ENCODE measurements around the gene TMCC1.
"Not testable (repeated sequence)": the region's sequence is repeated elsewhere in the genome, so short reads cannot be mapped to it uniquely, and the experiment has no call there.

The TMCC1 gene

DNA sequence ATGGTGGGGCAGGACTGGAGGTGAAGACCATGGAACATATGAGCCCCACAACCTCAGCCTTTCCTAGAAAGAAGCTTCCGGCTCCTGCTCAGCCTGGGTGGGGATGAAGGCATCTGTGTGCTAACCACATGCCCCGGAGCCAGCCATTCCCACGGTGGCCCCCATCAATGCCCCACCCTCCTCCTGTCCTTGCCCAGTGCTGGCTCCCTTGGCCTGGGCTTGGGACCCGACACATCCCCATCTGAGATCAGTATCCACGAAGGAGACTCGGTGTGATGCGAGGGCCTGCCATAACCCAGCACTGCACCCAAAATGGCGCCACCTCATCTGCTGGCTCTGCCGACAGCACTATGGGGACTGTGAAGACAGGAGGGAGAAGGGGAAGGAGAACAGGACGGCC, 270.6 kb downstream of the TMCC1 start:
- DNase-seq (ENCODE audit: low spot score), result no peak

DNA sequence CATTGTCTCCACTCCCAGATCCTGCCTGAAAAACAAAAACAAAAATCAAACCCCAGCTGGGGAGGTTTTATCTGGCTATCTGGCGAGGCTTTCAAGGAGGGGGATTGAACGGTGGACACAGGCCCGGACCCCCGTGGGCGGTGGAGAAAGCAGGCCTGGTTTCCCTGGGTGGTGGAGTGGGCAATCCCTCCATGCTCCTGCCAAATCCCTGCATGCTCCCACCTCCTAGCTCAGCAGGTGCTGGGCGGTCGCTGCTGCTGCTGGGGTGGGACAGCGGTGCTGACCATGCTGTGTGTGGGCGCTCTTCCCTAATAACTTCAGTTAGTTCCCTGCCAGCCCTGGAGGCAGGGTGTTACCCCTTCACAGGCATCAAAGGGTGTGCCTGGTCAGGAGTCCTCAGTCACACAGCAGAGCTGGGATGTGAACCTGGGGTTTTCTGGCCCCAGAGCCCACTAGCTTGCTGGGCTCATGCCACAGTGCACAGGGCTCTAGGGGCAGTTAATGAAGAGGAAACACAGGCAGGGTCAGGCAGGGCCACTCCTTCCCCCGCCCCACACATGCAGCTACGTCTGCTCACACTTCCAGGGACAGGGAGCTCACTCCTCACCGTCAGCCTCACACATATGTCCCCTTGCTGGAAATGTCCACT, 271.2 kb downstream of the TMCC1 start:
- DNase-seq (ENCODE audit: low spot score), result no peak

DNA sequence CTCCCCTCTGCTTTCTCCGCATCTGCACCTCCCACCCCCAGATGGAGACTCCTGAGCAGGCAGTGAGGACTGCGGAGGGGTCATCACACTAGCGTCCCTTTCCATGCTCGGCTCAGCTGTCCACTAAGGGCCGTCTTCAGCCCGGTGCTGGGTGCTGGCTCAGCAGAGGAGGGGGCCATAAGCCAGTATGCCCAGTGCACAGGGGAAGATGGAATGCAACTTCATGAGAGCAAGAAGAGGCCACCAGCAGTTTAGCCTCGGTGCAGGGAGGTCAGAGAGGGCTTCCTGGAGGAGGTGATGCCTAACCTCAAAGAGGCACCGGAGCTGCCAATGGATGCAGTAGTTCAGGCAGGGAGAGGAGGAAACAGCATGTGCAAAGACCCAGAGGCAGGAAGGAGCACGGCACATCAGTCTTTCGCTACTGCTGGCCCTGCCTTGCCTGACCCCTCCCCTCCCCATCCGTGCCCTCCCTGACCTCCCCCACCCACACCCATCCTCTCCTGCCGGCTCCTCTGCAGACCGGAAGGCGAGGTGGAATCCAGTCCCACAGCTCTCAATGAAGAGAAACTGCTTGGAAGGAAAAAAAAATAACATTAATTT, 271.8 kb downstream of the TMCC1 start:
- no peak for DNase-seq (ENCODE audit: low spot score)

- DNase-seq (ENCODE audit: low spot score), result no peak
Observed at GRCh38 chr3:129620828-129621559, 272.5 kb downstream of the TMCC1 start.

- no peak for DNase-seq (ENCODE audit: low spot score)
Observed at GRCh38 chr3:129619726-129620162, 273.8 kb downstream of the TMCC1 start.

GRCh38 chr3:129618901-129619671, 274.4 kb downstream of the TMCC1 start:
- DNase-seq (ENCODE audit: low spot score), result no peak

DNA sequence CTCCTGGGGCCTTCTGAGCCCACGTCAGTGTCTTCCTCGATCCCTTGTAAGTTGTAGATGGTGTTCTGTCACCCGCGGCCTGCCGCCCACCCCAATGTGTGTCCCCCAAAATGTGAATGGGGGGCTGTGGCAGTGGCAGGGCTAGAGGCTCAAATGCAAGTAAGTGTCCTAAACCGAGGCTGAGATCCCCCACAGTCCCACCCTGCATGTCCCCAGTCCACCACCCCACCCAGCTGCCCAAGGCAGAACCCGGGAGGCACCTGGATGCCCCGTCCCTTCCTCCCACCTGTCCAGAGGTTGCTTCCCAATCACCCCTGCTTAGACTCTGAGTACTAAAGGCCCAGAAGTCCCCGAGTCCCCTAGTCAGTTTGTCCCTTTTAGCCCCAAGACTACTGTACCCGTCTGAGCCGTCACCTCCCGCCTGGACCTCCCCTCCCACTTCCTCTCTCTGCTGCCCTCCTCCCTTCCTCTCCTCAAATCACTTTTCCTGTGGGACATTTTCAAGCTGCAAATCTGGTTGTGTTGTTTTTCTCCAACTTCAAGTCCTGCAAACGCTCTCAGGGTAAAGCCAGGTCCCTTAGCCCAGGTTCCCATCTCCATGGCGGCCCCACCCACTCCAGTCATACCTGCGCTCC, 275.2 kb downstream of the TMCC1 start:
- DNase-seq (ENCODE audit: low spot score), result no peak

GRCh38 chr3:129617381-129618185, 275.9 kb downstream of the TMCC1 start:
- DNase-seq (ENCODE audit: low spot score), result no peak

DNA sequence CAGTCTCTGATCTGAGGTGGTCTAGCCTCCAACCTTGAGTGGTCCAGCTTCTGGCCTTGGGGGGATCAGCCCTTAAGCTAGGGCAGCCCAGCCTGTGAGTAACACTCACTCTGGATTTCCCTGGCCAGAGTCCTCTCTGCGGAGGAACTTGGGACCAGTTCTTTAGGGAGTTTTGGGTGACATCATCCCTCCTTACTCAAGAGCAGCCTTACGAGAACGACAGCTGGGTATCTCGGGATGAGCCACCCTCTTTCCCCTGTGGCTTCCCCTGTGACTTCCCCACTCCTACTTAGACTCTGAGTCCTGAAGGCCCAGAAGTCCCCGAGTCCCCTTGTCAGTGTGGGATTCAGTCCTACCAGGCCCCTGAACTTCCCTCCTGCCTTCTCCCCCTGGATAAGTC, 276.8 kb downstream of the TMCC1 start:
- DNase-seq (ENCODE audit: low spot score), result no peak

DNA sequence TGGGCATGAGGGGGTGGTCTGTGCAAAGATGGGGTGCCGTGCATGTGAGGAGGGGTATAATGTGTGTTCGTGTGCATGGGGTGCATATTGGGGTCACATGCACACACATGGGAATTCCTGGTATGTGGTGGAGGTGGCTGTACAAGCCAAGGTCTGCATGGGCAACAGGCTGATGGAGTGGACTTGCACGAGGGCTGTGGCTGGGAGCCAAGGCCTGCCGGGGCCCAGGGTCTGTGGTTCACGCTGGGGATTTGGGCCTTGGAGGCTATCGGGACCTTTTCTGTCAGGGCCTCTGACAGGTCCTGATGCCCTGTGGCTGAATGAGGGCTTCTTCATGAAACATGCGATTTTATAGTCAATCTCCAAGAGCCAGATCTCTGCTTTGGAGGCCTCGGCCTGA, 277.2 kb downstream of the TMCC1 start:
- DNase-seq (ENCODE audit: low spot score), result no peak

- DNase-seq (ENCODE audit: low spot score), result no peak
Observed at GRCh38 chr3:129615751-129616281, 277.7 kb downstream of the TMCC1 start.

DNA sequence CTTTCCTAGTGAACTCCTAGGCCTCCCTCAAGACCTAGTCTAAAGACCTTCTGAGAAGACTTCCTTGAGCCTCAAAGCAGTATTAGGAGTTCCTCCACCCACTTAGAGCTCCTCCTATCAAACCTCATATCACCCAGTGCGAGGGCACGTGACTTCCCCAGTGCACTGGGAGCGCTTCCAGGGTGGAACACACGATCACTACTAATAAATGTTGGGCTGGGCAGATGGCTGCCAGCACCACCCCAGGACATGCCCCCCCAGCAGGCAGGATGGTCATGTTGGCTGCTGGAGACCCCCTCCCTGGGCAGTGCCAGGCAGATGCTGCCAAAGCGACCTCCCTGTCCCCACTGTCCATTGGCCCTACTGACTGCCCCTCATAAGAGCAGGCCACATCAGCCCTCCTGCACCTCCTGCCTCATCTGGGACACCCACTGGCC, 278.6 kb downstream of the TMCC1 start:
- peak; percentile 73 for DNase-seq (ENCODE audit: low spot score)

- DNase-seq (ENCODE audit: low spot score), result no peak
Observed at GRCh38 chr3:129614435-129614834, 279.1 kb downstream of the TMCC1 start.

DNA sequence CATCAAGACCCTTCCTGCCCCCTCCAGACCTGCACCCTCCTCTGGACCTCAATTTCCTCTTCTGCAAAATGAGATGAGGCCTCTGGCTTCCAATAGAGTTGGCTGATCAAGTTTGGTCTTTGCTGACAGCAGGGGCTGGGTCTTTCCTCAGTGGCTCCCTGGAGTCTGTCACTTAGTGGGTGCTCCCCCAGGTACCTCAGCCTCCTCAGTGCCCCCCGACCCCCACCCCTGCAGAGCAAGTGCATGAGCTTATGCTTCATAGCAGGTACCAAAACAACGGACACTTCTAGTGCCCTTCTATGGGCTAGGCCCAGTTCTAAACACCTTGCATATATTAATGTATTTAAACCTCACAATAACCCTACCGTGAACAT, 280.2 kb downstream of the TMCC1 start:
- no peak for DNase-seq (ENCODE audit: low spot score)

GRCh38 chr3:129612534-129613366, 280.8 kb downstream of the TMCC1 start:
- DNase-seq (ENCODE audit: low spot score), result no peak

DNA sequence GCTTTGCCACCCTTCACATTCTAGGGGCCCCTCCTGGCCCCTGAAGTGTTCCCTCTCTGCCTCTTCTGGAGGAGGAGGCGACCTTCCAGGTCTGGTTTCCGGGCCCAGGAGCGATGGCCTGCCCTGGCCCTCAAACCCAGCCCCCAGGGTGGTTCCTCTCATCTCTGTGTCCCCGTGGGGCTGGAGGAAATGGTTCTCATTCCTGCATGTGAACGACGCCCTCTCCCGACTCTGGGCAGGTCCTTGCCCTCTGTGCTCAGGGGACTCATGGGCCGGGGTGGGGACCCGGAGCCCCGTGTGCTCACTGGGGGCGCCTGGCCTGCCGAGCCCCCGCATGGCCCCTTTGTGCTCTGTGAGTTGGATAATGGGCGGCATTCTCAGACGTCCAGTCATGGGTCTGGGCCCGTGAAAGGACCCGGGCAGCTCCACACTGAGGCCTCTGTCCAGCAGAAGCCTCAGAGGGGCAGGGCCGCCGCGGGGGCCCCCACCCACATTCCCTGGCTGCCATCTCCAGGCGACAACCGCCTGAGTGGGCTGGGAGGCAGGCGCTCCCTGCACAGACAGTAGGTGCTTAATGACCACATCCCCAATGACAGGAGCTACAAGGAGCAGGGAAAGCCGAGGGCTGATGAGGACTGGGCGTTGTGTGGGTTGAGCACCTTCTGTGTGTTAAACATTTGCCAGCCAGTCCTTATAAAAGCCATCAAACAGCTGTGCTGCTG, 281.5 kb downstream of the TMCC1 start:
- DNase-seq (ENCODE audit: low spot score), result no peak

DNA sequence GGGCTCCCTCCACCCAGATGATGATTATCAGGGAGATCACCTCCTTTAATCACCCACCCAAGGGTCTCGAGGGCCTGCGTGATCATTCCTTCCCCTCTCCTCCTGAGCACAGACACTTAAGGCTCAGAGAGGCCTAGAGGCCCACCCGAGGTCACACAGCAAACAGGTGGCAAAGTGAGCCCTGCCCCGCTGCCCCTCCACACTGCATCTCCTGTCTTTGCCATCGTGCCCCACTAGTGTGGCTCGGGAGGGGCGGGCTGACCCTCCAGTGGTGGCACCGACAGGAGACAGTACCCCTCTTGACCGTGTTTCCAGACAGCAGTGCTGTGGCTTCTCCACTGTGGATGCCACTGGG, 282.1 kb downstream of the TMCC1 start:
- DNase-seq (ENCODE audit: low spot score), result no peak

GRCh38 chr3:129610794-129611445, 282.6 kb downstream of the TMCC1 start:
- not testable (repeated sequence) for DNase-seq (ENCODE audit: low spot score)

GRCh38 chr3:129610276-129610675, 283.2 kb downstream of the TMCC1 start:
- no peak for DNase-seq (ENCODE audit: low spot score)

Data from hematopoietic multipotent progenitor cell treated with erythropoietin and hydrocortisone succinate and interleukin-3 and kit ligand, for 15 days (in vitro differentiated cells).